Sigmoid colon (tissue), 4 donors: ENCODE results near the gene SIGLEC1.

Experiments
- EP300 ChIP-seq, 4 donors: sonication (generic); formaldehyde crosslinking; IDR thresholded peaks; one replicate each; pipeline ENCODE4 v1.6.1; 2017; ENCODE audit warnings: antibody characterized with exemption in 4 of 4
- TF ChIP-seq, protein P1 (sequence below), 4 experiments: fragments of 450-650 bp in 3 of 4; fragments of 200-600 bp in 1 of 4; IDR thresholded peaks; one replicate each; pipeline ENCODE4 v1.5.1; 2016 to 2019; ENCODE audit warnings: antibody characterized with exemption in 4 of 4, mild to moderate bottlenecking in 3 of 4, moderate library complexity in 2 of 4

DNA sequence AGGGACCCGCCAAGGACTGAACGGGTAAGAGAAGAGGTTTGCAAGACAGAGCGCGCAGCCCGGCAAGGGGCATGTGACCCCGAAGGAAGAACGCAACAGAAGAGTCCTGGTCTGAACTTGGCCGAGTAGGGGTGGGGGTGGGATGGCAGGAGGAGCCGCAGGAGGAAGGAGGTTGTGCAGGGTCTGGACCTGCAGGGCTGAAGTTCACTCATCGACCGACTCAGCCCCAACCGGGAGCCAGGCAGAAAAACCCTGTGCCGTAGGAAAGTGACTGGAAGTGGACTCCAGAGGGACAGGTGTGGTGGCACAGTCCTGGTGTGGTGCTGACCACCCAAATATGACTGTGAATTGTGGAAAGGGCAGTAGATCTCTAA is 40.0 kb upstream of the SIGLEC1 start:
- TF ChIP-seq, protein P1, sequence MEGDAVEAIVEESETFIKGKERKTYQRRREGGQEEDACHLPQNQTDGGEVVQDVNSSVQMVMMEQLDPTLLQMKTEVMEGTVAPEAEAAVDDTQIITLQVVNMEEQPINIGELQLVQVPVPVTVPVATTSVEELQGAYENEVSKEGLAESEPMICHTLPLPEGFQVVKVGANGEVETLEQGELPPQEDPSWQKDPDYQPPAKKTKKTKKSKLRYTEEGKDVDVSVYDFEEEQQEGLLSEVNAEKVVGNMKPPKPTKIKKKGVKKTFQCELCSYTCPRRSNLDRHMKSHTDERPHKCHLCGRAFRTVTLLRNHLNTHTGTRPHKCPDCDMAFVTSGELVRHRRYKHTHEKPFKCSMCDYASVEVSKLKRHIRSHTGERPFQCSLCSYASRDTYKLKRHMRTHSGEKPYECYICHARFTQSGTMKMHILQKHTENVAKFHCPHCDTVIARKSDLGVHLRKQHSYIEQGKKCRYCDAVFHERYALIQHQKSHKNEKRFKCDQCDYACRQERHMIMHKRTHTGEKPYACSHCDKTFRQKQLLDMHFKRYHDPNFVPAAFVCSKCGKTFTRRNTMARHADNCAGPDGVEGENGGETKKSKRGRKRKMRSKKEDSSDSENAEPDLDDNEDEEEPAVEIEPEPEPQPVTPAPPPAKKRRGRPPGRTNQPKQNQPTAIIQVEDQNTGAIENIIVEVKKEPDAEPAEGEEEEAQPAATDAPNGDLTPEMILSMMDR (IDR thresholded peaks at IDR 0.05), result no peak
- TF ChIP-seq EP300 (IDR thresholded peaks at IDR 0.05), result no peak
